T-helper 17 cell (primary cell): ENCODE measurements around the gene TSHZ1. TPM values are rescaled to one million over a fixed set of nuclear protein-coding genes. Genes with fewer than 3 reads are reported as not detected.

ENCODE experiments used
- ATAC-seq: fragments of 150-1000 bp; cut with Tn5 transposase; 2 replicates; pipeline ENCODE4 v1.10.0; 2021; ENCODE audit warnings: mild to moderate bottlenecking, moderate library complexity
- DNase-seq, 3 donors: peaks; one replicate each; pipeline versions ENCODE4 v3.0.0 to v3.0.0-alpha.2; 2020 to 2021
- H3K9me3 ChIP-seq: one replicate; pipeline ENCODE4 v1.7.0; 2013; ENCODE audit warnings: low read length, mild to moderate bottlenecking; ENCODE audit not compliant: control insufficient read depth, poor library complexity, severe bottlenecking
- H3K27ac Mint-ChIP-seq: one replicate; pipeline ENCODE4 v1.8.0; 2022; ENCODE audit warnings: mild to moderate bottlenecking, moderate library complexity, mixed read lengths
- H3K27me3 Mint-ChIP-seq: one replicate; pipeline ENCODE4 v1.8.0; 2022; ENCODE audit warnings: mixed read lengths
- H3K36me3 Mint-ChIP-seq: one replicate; pipeline ENCODE4 v1.8.0; 2022; ENCODE audit warnings: low read depth, mixed read lengths
- H3K4me1 Mint-ChIP-seq: one replicate; pipeline ENCODE4 v1.8.0; 2022; ENCODE audit warnings: mild to moderate bottlenecking, mixed read lengths
- H3K4me3 Mint-ChIP-seq: one replicate; pipeline ENCODE4 v1.8.0; 2022; ENCODE audit warnings: mild to moderate bottlenecking, moderate library complexity, mixed read lengths
- total RNA-seq, 4 donors: library from RNA in 2 of 4; stranded (reverse) in 2 of 4; gene quantifications; one replicate each; pipeline ENCODE4 v1.2.3 and lab custom pipeline; 2022 to 2026

TSHZ1 gene
- total RNA-seq, 2 donors from 2014 or later = 17.5 to 17.6 TPM

GRCh38 chr18:75290737-75291358 lies 80.3 kb downstream of the TSHZ1 start:
- ATAC-seq = no peak
- H3K27ac Mint-ChIP-seq = no peak overlapping the region
- no peaks in the 10 kb centered on the region for H3K9me3 ChIP-seq
- H3K36me3 Mint-ChIP-seq = peaks cover 4% of the 10 kb centered on the region
- H3K4me1 Mint-ChIP-seq = peaks cover 3% of the 10 kb centered on the region
- no peak for DNase-seq
- no peak overlapping the region for H3K4me3 Mint-ChIP-seq
- H3K27me3 Mint-ChIP-seq = no peaks in the 10 kb centered on the region

- H3K4me1 Mint-ChIP-seq = peaks cover 5% of the 10 kb centered on the region
- H3K4me3 Mint-ChIP-seq = no peak overlapping the region
- H3K27ac Mint-ChIP-seq = no peak overlapping the region
- ATAC-seq (no peak), DNase-seq (no peak)
- no peaks in the 10 kb centered on the region for H3K27me3 Mint-ChIP-seq
- H3K9me3 ChIP-seq = no peaks in the 10 kb centered on the region
- peaks cover 3% of the 10 kb centered on the region for H3K36me3 Mint-ChIP-seq
Measured at GRCh38 chr18:75291460-75291859, 80.9 kb downstream of the TSHZ1 start.

- H3K4me1 Mint-ChIP-seq = peaks cover 7% of the 10 kb centered on the region
- DNase-seq = no peak
Measured at GRCh38 chr18:75293591-75293990, 83.0 kb downstream of the TSHZ1 start.

GRCh38 chr18:75297731-75298130 lies 87.1 kb downstream of the TSHZ1 start:
- no peaks in the 10 kb centered on the region for H3K9me3 ChIP-seq
- ATAC-seq (no peak), DNase-seq (no peak)
- no peaks in the 10 kb centered on the region for H3K27me3 Mint-ChIP-seq
- H3K36me3 Mint-ChIP-seq = no peaks in the 10 kb centered on the region
- H3K27ac Mint-ChIP-seq = no peak overlapping the region
- peaks cover 5% of the 10 kb centered on the region for H3K4me1 Mint-ChIP-seq
- H3K4me3 Mint-ChIP-seq = no peak overlapping the region

More at GRCh38 chr18:75293591-75293990, 83.0 kb downstream of the TSHZ1 start:
- H3K27ac Mint-ChIP-seq = no peak overlapping the region
- ATAC-seq = no peak
- H3K27me3 Mint-ChIP-seq = no peaks in the 10 kb centered on the region
- H3K4me3 Mint-ChIP-seq = no peak overlapping the region
- no peaks in the 10 kb centered on the region for H3K9me3 ChIP-seq
- H3K36me3 Mint-ChIP-seq = no peaks in the 10 kb centered on the region

GRCh38 chr18:75304678-75305557 lies 94.3 kb downstream of the TSHZ1 start:
- no peak for DNase-seq
- Mint-ChIP-seq H3K27me3 (no peaks in the 10 kb centered on the region), H3K4me3 (no peak overlapping the region)

GRCh38 chr18:75305984-75306383 lies 95.4 kb downstream of the TSHZ1 start:
- Mint-ChIP-seq H3K4me1 (no peaks in the 10 kb centered on the region), H3K27ac (no peak overlapping the region), H3K4me3 (no peak overlapping the region), H3K36me3 (peaks cover 3% of the 10 kb centered on the region), H3K27me3 (no peaks in the 10 kb centered on the region)
- DNase-seq = no peak
- H3K9me3 ChIP-seq = no peaks in the 10 kb centered on the region
- no peak for ATAC-seq

More at GRCh38 chr18:75304678-75305557, 94.3 kb downstream of the TSHZ1 start:
- no peaks in the 10 kb centered on the region for H3K9me3 ChIP-seq
- H3K36me3 Mint-ChIP-seq = peaks cover 3% of the 10 kb centered on the region
- no peak overlapping the region for H3K27ac Mint-ChIP-seq
- no peaks in the 10 kb centered on the region for H3K4me1 Mint-ChIP-seq
- no peak for ATAC-seq

GRCh38 chr18:75307530-75307929 lies 96.9 kb downstream of the TSHZ1 start:
- no peaks in the 10 kb centered on the region for H3K27me3 Mint-ChIP-seq
- H3K36me3 Mint-ChIP-seq = peaks cover 3% of the 10 kb centered on the region
- DNase-seq (no peak), ATAC-seq (no peak)
- H3K9me3 ChIP-seq = no peaks in the 10 kb centered on the region
- H3K4me3 Mint-ChIP-seq = no peak overlapping the region
- H3K27ac Mint-ChIP-seq = no peak overlapping the region
- H3K4me1 Mint-ChIP-seq = no peaks in the 10 kb centered on the region

- H3K27ac Mint-ChIP-seq = no peak overlapping the region
- H3K4me1 Mint-ChIP-seq = no peaks in the 10 kb centered on the region
- no peak for ATAC-seq
- DNase-seq = no peak
- no peaks in the 10 kb centered on the region for H3K9me3 ChIP-seq
- H3K4me3 Mint-ChIP-seq = no peak overlapping the region
- peaks cover 6% of the 10 kb centered on the region for H3K27me3 Mint-ChIP-seq
- peaks cover 3% of the 10 kb centered on the region for H3K36me3 Mint-ChIP-seq
Measured at GRCh38 chr18:75309564-75309963, 99.0 kb downstream of the TSHZ1 start.

- Mint-ChIP-seq H3K27me3 (peaks cover 24% of the 10 kb centered on the region), H3K36me3 (peaks cover 3% of the 10 kb centered on the region), H3K4me3 (no peak overlapping the region), H3K27ac (no peak overlapping the region), H3K4me1 (no peaks in the 10 kb centered on the region)
- H3K9me3 ChIP-seq = no peaks in the 10 kb centered on the region
- ATAC-seq (no peak), DNase-seq (no peak)
Measured at GRCh38 chr18:75314117-75314516, 103.5 kb downstream of the TSHZ1 start.

GRCh38 chr18:75314606-75315005 lies 104.0 kb downstream of the TSHZ1 start:
- Mint-ChIP-seq H3K4me3 (no peak overlapping the region), H3K27ac (no peak overlapping the region), H3K4me1 (no peaks in the 10 kb centered on the region), H3K36me3 (no peaks in the 10 kb centered on the region), H3K27me3 (peaks cover 24% of the 10 kb centered on the region)
- DNase-seq (no peak), ATAC-seq (no peak)
- no peaks in the 10 kb centered on the region for H3K9me3 ChIP-seq

GRCh38 chr18:75316223-75316622 lies 105.6 kb downstream of the TSHZ1 start:
- peaks cover 26% of the 10 kb centered on the region for H3K27me3 Mint-ChIP-seq

GRCh38 chr18:75316826-75317225 lies 106.2 kb downstream of the TSHZ1 start:
- Mint-ChIP-seq H3K36me3 (no peaks in the 10 kb centered on the region), H3K27ac (no peak overlapping the region), H3K4me3 (no peak overlapping the region), H3K4me1 (peaks cover 2% of the 10 kb centered on the region), H3K27me3 (peaks cover 32% of the 10 kb centered on the region)
- DNase-seq (no peak), ATAC-seq (no peak)
- no peaks in the 10 kb centered on the region for H3K9me3 ChIP-seq

More at GRCh38 chr18:75316223-75316622, 105.6 kb downstream of the TSHZ1 start:
- Mint-ChIP-seq H3K4me1 (no peaks in the 10 kb centered on the region), H3K27ac (no peak overlapping the region), H3K36me3 (no peaks in the 10 kb centered on the region), H3K4me3 (no peak overlapping the region)
- H3K9me3 ChIP-seq = no peaks in the 10 kb centered on the region
- no peak for ATAC-seq
- DNase-seq = no peak

- H3K9me3 ChIP-seq = no peaks in the 10 kb centered on the region
- H3K36me3 Mint-ChIP-seq = no peaks in the 10 kb centered on the region
- peaks cover 33% of the 10 kb centered on the region for H3K27me3 Mint-ChIP-seq
- no peak overlapping the region for H3K27ac Mint-ChIP-seq
- peaks cover 2% of the 10 kb centered on the region for H3K4me1 Mint-ChIP-seq
- DNase-seq (no peak), ATAC-seq (no peak)
- H3K4me3 Mint-ChIP-seq = no peak overlapping the region
Measured at GRCh38 chr18:75317300-75317699, 106.7 kb downstream of the TSHZ1 start.
